ENCODE data around the gene PRR5L.

PRR5L gene

DNA sequence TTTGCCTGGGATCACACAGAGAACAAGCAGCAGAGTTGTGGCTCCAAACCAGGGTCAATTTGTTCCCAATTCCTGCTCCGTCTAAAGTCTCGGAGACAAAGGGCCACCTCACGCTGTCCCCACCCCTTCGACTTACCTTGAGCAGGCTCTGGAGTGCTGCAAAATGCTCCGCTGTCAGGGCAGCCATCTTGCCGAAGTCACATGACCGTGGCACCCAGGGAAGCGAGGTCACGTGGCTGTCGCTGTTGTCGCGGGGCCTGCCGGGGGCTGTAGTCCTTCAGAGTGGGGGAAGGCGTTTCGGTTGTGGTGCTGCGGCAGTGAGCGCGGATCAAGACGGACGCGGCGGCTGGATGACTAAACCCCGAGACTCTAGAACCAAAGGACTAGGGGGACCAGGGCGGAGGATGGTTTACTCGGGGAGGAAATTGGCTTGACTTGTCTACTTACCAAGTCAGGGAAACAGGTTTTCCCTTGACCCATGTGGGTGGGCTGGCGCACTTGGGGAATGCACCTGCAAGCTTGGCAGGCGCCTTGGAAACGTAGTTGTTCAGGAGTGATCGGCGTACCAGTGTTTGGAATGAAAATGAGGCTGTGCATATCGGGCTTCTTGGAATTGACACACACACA lies 6.7 kb upstream of the PRR5L start, which contains the start of gene COMMD9:
TSS of gene COMMD9 (minus strand) at position 199 of the 627 bp plus-strand sequence. CDS start at position 187, 12 bp downstream.
- Histone ChIP-seq H3K4me3 (ENCODE audit: low read length) (peak within 1 kb of the TSS; percentile 77), H3K4me1 (ENCODE audit: control insufficient read depth, insufficient read depth, low read length) (peaks cover 3% of the 10 kb centered on the region), H3K27ac (ENCODE audit: low read depth, low read length) (no peak within 1 kb of the TSS), H3K9ac (ENCODE audit: low read length) (peak within 1 kb of the TSS; percentile 6), H3K27me3 (ENCODE audit: control insufficient read depth, insufficient read depth, low read length) (no peaks in the 10 kb centered on the region), H3K36me3 (ENCODE audit: control insufficient read depth, insufficient read depth, low read length) (no peaks in the 10 kb centered on the region)

DNA sequence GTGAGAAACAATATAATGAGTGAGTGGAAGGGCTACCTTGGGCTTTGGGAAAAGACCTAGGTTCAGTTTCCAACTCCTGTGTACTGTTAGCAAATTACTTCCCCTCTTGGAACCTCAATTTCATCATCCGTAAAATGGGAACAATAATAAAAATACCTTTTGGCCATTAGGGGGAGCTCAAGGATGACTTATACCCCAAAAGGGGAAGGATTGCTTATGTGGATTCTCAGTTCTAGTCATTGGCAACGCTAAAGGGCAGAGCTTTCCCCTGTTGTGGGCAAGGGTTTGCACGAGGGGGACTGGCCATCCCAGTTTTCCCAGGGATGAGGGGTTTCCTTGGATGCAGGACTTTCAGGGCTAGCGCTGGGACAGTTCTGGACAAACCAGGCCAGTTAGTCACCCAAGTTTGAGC lies 3.8 kb upstream of the PRR5L start:
- Histone ChIP-seq H3K36me3 (ENCODE audit: control insufficient read depth, insufficient read depth, low read length) (no peaks in the 10 kb centered on the region), H3K27ac (ENCODE audit: low read depth, low read length) (no peak overlapping the region), H3K9ac (ENCODE audit: low read length) (no peak overlapping the region), H3K4me1 (ENCODE audit: control insufficient read depth, insufficient read depth, low read length) (peaks cover 3% of the 10 kb centered on the region), H3K4me3 (ENCODE audit: low read length) (no peak overlapping the region), H3K27me3 (ENCODE audit: control insufficient read depth, insufficient read depth, low read length) (no peaks in the 10 kb centered on the region)

DNA sequence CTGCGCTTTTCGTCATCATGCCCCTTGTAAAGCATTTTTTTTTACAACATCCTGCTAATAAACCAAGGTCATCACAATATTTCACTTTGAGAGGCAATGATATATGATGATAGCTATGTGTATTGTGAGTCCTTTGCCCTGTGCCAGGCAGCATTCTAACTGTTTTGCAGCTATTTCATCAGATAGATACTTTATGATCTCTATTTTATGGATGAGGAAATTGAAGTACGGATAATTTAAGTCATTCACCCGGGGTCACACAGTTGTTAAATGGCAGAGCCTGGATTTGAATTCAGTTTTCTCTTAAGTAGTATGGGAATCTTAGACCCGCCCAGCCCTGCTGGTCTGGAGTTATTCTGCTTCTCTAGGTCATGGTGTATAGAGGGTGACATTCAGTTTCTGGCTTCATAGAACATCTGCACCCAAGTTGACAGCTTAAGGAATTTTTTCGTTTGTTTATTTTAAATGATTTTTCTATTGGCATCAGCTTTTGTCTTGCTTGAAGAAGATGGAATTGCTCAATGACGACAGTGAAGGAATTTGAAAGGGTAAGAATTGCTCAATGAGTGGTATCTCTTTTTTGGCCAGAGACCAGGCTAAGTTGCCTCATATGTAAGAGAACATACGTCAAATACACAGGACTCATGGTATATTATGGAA lies 926 bp downstream of the PRR5L start:
- no peak overlapping the region for H3K9ac ChIP-seq (ENCODE audit: low read length)
- H3K27me3 ChIP-seq (ENCODE audit: control insufficient read depth, insufficient read depth, low read length): no peaks in the 10 kb centered on the region
- H3K27ac ChIP-seq (ENCODE audit: low read depth, low read length): no peak overlapping the region
- no peaks in the 10 kb centered on the region for H3K36me3 ChIP-seq (ENCODE audit: control insufficient read depth, insufficient read depth, low read length)
- H3K4me3 ChIP-seq (ENCODE audit: low read length): no peak overlapping the region
- no peaks in the 10 kb centered on the region for H3K4me1 ChIP-seq (ENCODE audit: control insufficient read depth, insufficient read depth, low read length)

DNA sequence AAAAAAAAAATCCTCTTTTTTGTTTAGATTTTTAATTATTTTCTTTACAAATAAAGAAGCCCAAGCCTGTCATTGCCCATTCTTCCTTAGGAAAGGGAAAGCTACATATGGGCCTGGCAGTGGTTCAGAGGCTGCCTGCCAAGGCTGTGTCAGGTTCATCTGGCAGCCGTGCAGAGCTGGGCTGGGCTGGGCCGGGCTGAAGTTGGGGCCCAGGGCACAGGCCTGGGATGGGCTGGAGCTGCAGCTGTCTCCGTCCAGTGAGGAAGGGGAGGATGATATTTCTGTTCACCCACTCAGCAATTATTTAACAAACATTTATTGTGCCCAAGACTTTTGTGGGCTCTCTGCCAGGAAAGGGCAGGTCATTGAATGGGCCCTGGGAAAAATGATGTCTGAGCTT lies 4.6 kb downstream of the PRR5L start:
- H3K9ac ChIP-seq (ENCODE audit: low read length): no peak overlapping the region
- H3K27ac ChIP-seq (ENCODE audit: low read depth, low read length): no peak overlapping the region

DNA sequence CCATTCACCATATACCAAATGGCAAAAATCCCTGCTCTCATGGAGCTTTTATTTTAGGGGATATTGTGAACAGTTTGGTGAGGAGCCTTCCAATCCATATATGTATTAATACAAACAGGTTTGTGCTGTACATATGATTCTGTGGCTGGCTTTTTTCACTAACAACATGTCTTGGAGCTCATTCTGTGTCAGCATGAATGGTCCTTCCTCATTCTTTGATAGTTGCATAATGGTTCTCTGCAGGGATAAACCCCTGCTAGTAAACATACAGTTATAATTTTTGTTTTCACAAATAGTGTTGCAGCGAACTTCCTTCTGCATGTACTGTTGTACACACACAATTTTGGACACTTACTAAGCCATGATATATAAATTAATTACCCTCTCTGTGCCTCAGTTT lies 8.3 kb downstream of the PRR5L start:
- Histone ChIP-seq H3K4me3 (ENCODE audit: low read length) (no peak overlapping the region), H3K36me3 (ENCODE audit: control insufficient read depth, insufficient read depth, low read length) (no peaks in the 10 kb centered on the region), H3K9ac (ENCODE audit: low read length) (no peak overlapping the region), H3K27me3 (ENCODE audit: control insufficient read depth, insufficient read depth, low read length) (no peaks in the 10 kb centered on the region), H3K4me1 (ENCODE audit: control insufficient read depth, insufficient read depth, low read length) (no peaks in the 10 kb centered on the region), H3K27ac (ENCODE audit: low read depth, low read length) (no peak overlapping the region)

More for the DNA sequence above, 4.6 kb downstream of the PRR5L start:
- H3K4me1 ChIP-seq (ENCODE audit: control insufficient read depth, insufficient read depth, low read length): no peaks in the 10 kb centered on the region
- H3K4me3 ChIP-seq (ENCODE audit: low read length): no peak overlapping the region
- H3K27me3 ChIP-seq (ENCODE audit: control insufficient read depth, insufficient read depth, low read length): no peaks in the 10 kb centered on the region
- H3K36me3 ChIP-seq (ENCODE audit: control insufficient read depth, insufficient read depth, low read length): no peaks in the 10 kb centered on the region

DNA sequence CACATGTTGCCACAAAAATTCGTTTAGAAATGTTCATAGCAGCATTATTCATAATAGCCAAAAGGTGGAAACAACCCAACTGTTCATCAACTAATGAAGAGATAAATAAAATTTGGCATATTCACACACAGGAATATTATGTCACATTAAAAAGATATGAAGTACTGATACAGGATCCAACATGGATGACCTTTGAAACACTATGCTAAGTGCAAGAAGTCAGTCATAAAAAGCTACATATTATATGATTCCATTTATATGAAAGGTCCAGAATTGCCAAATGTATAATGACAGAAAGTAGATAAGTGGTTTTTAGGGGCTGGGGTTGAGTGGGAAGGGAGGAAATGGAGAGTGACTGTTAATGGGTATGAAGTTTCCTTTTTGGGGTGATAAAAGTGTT lies 9.0 kb downstream of the PRR5L start:
- H3K27me3 ChIP-seq (ENCODE audit: control insufficient read depth, insufficient read depth, low read length): no peaks in the 10 kb centered on the region
- H3K4me3 ChIP-seq (ENCODE audit: low read length): no peak overlapping the region
- H3K9ac ChIP-seq (ENCODE audit: low read length): no peak overlapping the region
- H3K4me1 ChIP-seq (ENCODE audit: control insufficient read depth, insufficient read depth, low read length): no peaks in the 10 kb centered on the region
- H3K27ac ChIP-seq (ENCODE audit: low read depth, low read length): no peak overlapping the region
- H3K36me3 ChIP-seq (ENCODE audit: control insufficient read depth, insufficient read depth, low read length): no peaks in the 10 kb centered on the region

DNA sequence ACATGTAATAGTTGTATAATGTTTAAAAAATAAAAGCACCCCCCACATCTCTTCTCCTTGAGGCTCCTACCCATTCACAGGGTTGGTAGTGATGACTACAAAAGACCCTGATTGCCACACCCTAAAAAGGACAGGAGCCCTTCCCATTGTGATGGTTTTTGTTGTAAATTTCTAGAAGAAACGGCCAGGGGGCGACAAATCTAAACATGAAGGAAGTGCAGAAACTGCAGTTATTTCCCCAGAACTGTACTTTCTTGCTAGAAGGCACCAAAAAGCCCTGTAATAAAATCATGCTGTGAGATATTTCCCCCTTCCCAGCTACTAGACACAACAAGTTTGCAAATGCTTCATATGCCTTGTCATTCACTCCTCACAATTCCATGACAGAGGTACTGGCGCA lies 10.8 kb downstream of the PRR5L start:
- Histone ChIP-seq H3K4me3 (ENCODE audit: low read length) (no peak overlapping the region), H3K27ac (ENCODE audit: low read depth, low read length) (no peak overlapping the region), H3K27me3 (ENCODE audit: control insufficient read depth, insufficient read depth, low read length) (no peaks in the 10 kb centered on the region)

DNA sequence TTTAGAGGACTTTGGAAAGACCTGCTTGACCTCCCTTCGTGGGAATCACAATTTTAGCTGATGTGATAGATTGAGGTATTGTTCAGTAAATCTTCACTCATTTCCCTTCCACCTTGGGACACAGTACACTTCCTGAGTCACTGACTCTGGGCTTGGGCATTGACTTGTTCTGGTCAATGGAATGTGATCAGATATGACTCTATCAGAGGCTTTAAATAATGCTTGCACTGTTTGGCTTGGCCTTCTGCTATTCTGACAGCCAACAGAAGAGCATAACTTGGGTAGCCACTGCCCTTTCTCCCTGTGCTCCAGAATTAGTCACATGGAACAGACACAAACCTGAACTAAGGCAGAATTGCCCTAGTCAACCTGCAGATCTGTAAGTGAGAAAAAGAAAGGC lies 12.5 kb downstream of the PRR5L start:
- H3K27ac ChIP-seq (ENCODE audit: low read depth, low read length): no peak overlapping the region
- no peak overlapping the region for H3K4me3 ChIP-seq (ENCODE audit: low read length)
- no peaks in the 10 kb centered on the region for H3K4me1 ChIP-seq (ENCODE audit: control insufficient read depth, insufficient read depth, low read length)
- no peaks in the 10 kb centered on the region for H3K27me3 ChIP-seq (ENCODE audit: control insufficient read depth, insufficient read depth, low read length)
- H3K36me3 ChIP-seq (ENCODE audit: control insufficient read depth, insufficient read depth, low read length): no peaks in the 10 kb centered on the region
- no peak overlapping the region for H3K9ac ChIP-seq (ENCODE audit: low read length)

More for the DNA sequence above, 10.8 kb downstream of the PRR5L start:
- no peaks in the 10 kb centered on the region for H3K4me1 ChIP-seq (ENCODE audit: control insufficient read depth, insufficient read depth, low read length)
- H3K9ac ChIP-seq (ENCODE audit: low read length): no peak overlapping the region
- H3K36me3 ChIP-seq (ENCODE audit: control insufficient read depth, insufficient read depth, low read length): no peaks in the 10 kb centered on the region

DNA sequence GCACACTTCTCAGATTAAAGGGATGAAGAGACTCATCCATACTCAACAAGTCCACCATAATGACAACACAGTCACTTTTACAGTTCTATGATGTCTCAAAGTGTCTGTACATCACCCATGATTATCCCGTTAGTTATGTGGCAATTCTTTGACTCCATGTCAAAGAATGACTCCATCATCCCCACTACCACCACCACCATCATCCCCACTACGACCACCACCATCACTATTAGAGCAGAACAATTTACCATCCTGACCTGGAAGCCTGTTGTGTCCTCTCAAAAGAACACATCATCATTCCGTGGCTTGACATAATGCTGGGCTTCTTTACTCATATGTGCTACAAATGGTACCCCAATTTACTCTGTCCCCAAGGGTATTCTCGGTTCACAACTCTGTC lies 13.7 kb downstream of the PRR5L start:
- Histone ChIP-seq H3K4me1 (ENCODE audit: control insufficient read depth, insufficient read depth, low read length) (no peaks in the 10 kb centered on the region), H3K27me3 (ENCODE audit: control insufficient read depth, insufficient read depth, low read length) (no peaks in the 10 kb centered on the region), H3K27ac (ENCODE audit: low read depth, low read length) (no peak overlapping the region)

DNA sequence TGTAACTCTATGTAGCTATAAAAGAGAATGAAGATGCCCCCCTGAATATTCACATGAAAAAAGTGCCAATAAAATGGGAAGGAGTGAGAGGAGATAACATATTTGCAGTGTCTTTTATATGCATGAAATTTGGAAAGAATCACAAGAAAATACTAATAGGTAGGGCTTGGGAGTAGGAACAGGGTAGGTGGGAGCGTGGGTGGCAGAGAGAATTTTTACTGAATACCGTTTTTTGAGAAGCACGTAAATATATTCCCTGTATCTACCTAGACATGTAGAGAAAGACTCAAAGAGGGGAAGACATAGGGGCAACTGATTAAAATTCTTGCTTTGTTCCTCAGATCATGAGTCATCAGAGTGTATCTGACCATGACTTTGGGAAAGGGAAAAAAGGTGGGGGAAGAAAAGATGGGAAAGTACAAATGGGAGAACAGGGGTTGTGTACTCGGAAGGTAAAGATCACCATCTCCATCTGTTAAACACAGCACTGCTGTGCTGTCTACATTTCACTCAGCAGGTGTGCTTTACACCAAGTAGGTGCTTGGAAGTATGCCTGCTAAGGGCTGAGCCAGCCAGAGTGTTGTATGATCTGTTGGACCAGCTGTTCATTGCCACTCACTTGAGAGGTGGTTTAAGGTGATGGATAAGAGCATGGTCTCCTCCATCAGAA lies 16.0 kb downstream of the PRR5L start:
- H3K9ac ChIP-seq (ENCODE audit: low read length): no peak overlapping the region
- no peaks in the 10 kb centered on the region for H3K36me3 ChIP-seq (ENCODE audit: control insufficient read depth, insufficient read depth, low read length)
- H3K4me3 ChIP-seq (ENCODE audit: low read length): no peak overlapping the region
- H3K27ac ChIP-seq (ENCODE audit: low read depth, low read length): no peak overlapping the region
- no peaks in the 10 kb centered on the region for H3K4me1 ChIP-seq (ENCODE audit: control insufficient read depth, insufficient read depth, low read length)
- no peaks in the 10 kb centered on the region for H3K27me3 ChIP-seq (ENCODE audit: control insufficient read depth, insufficient read depth, low read length)

More for the DNA sequence above, 13.7 kb downstream of the PRR5L start:
- no peaks in the 10 kb centered on the region for H3K36me3 ChIP-seq (ENCODE audit: control insufficient read depth, insufficient read depth, low read length)
- no peak overlapping the region for H3K9ac ChIP-seq (ENCODE audit: low read length)
- H3K4me3 ChIP-seq (ENCODE audit: low read length): no peak overlapping the region

DNA sequence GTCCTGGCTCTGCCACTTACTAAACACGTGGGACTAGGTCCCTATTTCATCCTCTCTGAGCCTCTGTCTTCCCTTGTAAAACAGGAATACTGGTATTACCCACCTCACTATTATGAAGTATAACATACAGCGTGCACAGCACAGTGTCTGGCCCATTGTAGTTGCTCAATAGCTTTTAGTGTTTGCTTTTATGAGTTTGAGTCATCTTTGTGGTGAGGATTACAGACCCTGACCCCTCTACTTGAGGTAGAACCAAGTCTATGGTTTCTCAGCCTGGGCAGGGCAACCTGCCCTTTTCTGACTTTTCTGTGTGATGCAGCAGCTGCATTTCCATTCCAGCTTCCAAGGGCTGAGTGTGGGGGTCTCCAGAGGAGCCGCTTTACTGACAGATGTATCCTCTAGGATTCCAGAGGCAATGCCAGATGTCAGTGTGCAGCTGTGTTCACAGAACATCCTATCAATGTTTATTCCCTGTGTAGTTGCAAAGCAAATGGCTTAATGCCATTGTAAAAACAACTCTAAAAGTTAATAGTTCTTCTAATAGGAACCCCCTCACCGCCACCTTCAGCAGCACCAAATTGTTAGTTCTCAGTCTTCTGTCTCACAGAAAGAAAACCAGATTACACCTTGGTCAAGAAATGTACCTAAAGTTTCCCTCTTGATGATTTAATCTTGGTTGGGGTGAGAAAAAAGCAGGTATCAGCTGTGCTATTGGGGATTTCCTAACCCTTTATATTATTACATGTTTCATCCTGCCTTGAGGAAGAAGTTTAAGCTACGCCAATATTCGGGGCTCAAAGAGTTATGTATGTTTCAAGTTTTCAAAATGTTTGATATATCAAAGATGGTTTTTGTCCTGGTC lies 16.8 kb downstream of the PRR5L start:
- no peak overlapping the region for H3K9ac ChIP-seq (ENCODE audit: low read length)
- H3K27ac ChIP-seq (ENCODE audit: low read depth, low read length): no peak overlapping the region
- no peaks in the 10 kb centered on the region for H3K4me1 ChIP-seq (ENCODE audit: control insufficient read depth, insufficient read depth, low read length)
- no peaks in the 10 kb centered on the region for H3K36me3 ChIP-seq (ENCODE audit: control insufficient read depth, insufficient read depth, low read length)
- H3K4me3 ChIP-seq (ENCODE audit: low read length): no peak overlapping the region
- no peaks in the 10 kb centered on the region for H3K27me3 ChIP-seq (ENCODE audit: control insufficient read depth, insufficient read depth, low read length)
